CD14-positive monocyte (primary cell): ENCODE measurements around the gene MYCBP. TPM values are rescaled to one million over a fixed set of nuclear protein-coding genes. Genes with fewer than 3 reads are reported as not detected.

ENCODE experiments used
- DNase-seq, 3 donors: peaks; one replicate each; pipeline ENCODE4 v3.0.0-alpha.2; 2011 to 2022
- H2AFZ ChIP-seq: 2 replicates; pipeline ENCODE4 v1.6.0; 2012; ENCODE audit warnings: mild to moderate bottlenecking, low read depth, low read length, inconsistent platforms; ENCODE audit not compliant: insufficient read depth, poor library complexity, severe bottlenecking
- H3K27ac ChIP-seq, 2 donors: 1 replicate in 1 of 2; 2 replicates in 1 of 2; pipeline ENCODE4 v1.5.1; 2012 to 2013; ENCODE audit warnings: low read length in 2 of 2, control low read depth in 1 of 2, inconsistent platforms in 1 of 2, low read depth in 1 of 2, mild to moderate bottlenecking in 1 of 2
- H3K27me3 ChIP-seq, 2 donors: one replicate each; pipeline versions ENCODE4 v1.6.0 to v1.6.1; 2011 to 2013; ENCODE audit warnings: low read length in 2 of 2; ENCODE audit not compliant: control insufficient read depth in 2 of 2, insufficient read depth in 2 of 2
- H3K36me3 ChIP-seq, 2 donors: replicated peaks in 1 of 2; 1 replicate in 1 of 2; 2 replicates in 1 of 2; pipeline versions ENCODE4 v1.5.1 to v1.6.1; 2012 to 2013; ENCODE audit warnings: low read length in 2 of 2, control low read depth in 1 of 2, inconsistent platforms in 1 of 2, mild to moderate bottlenecking in 1 of 2; ENCODE audit not compliant: insufficient read depth in 2 of 2, control insufficient read depth in 1 of 2
- H3K4me1 ChIP-seq, 2 donors: 1 replicate in 1 of 2; 2 replicates in 1 of 2; pipeline versions ENCODE4 v1.5.1 to v1.6.1; 2012 to 2013; ENCODE audit warnings: low read length in 2 of 2, control low read depth in 1 of 2, inconsistent platforms in 1 of 2, mild to moderate bottlenecking in 1 of 2, moderate library complexity in 1 of 2; ENCODE audit not compliant: insufficient read depth in 2 of 2, control insufficient read depth in 1 of 2
- H3K4me2 ChIP-seq: replicated peaks from 2 replicates; pipeline ENCODE3; 2012; ENCODE audit warnings: low read length, moderate library complexity, mild to moderate bottlenecking; ENCODE audit not compliant: poor library complexity, severe bottlenecking; ENCODE audit errors: extremely low read depth
- H3K4me3 ChIP-seq, 3 experiments: fragments of 200-600 bp in 1 of 3; sonication (generic) in 1 of 3; replicated peaks in 1 of 3; 1 replicate in 2 of 3; 2 replicates in 1 of 3; pipeline ENCODE4 v1.5.1; 2011 to 2013; ENCODE audit warnings: low read length in 3 of 3, mild to moderate bottlenecking in 3 of 3, control low read depth in 2 of 3, low read depth in 2 of 3, inconsistent platforms in 1 of 3, moderate library complexity in 1 of 3
- H3K79me2 ChIP-seq: 2 replicates; pipeline ENCODE4 v1.6.0; 2012; ENCODE audit warnings: mild to moderate bottlenecking, control low read depth, inconsistent platforms, low read length, moderate library complexity; ENCODE audit not compliant: insufficient read depth
- H3K9ac ChIP-seq: 2 replicates; pipeline ENCODE4 v1.6.0; 2017; ENCODE audit warnings: low read length, mild to moderate bottlenecking; ENCODE audit not compliant: insufficient read depth, poor library complexity, severe bottlenecking
- H3K9me3 ChIP-seq, 2 donors: replicated peaks in 1 of 2; 1 replicate in 1 of 2; 2 replicates in 1 of 2; pipeline versions ENCODE4 v1.5.1 to v1.6.1; 2012 to 2013; ENCODE audit warnings: low read length in 2 of 2, control low read depth in 1 of 2; ENCODE audit not compliant: control insufficient read depth in 1 of 2, insufficient read depth in 1 of 2
- H4K20me1 ChIP-seq: 2 replicates; pipeline ENCODE4 v1.6.0; 2012; ENCODE audit warnings: mild to moderate bottlenecking, low read length, control low read depth, moderate library complexity; ENCODE audit not compliant: insufficient read depth
- H3K27ac Mint-ChIP-seq, 7 donors: one replicate each; pipeline ENCODE4 v1.8.0; 2020; ENCODE audit warnings: mild to moderate bottlenecking in 7 of 7, mixed read lengths in 7 of 7, moderate library complexity in 6 of 7, inconsistent platforms in 2 of 7
- H3K27me3 Mint-ChIP-seq, 3 donors: one replicate each; pipeline ENCODE4 v1.8.0; 2021 to 2022; ENCODE audit warnings: low read depth in 3 of 3, mild to moderate bottlenecking in 3 of 3, mixed read lengths in 3 of 3, moderate library complexity in 3 of 3, inconsistent platforms in 1 of 3
- H3K36me3 Mint-ChIP-seq, 2 donors: one replicate each; pipeline ENCODE4 v1.8.0; 2020; ENCODE audit warnings: mixed read lengths in 2 of 2, inconsistent platforms in 1 of 2, mild to moderate bottlenecking in 1 of 2
- H3K4me1 Mint-ChIP-seq: one replicate; pipeline ENCODE4 v1.8.0; 2020; ENCODE audit warnings: mild to moderate bottlenecking, mixed read lengths
- H3K4me3 Mint-ChIP-seq, 2 donors: one replicate each; pipeline ENCODE4 v1.8.0; 2020; ENCODE audit warnings: mild to moderate bottlenecking in 2 of 2, mixed read lengths in 2 of 2, moderate library complexity in 1 of 2
- H3K9me3 Mint-ChIP-seq, 7 donors: one replicate each; pipeline ENCODE4 v1.8.0; 2020 to 2022; ENCODE audit warnings: mixed read lengths in 7 of 7, mild to moderate bottlenecking in 6 of 7, moderate library complexity in 6 of 7, inconsistent platforms in 2 of 7
- CTCF ChIP-seq: fragments of 200-600 bp; IDR thresholded peaks from one replicate; pipeline ENCODE4 v1.8.0; 2022; ENCODE audit warnings: antibody characterized with exemption, mild to moderate bottlenecking
- WGBS: methylation state at CpG from one replicate; pipeline ENCODE4 v1.1.5; 2013; ENCODE audit warnings: missing lambda C conversion rate; ENCODE audit not compliant: insufficient coverage; 5-methylcytosine and 5-hydroxymethylcytosine counted together
- intact Hi-C, 2 donors: fragments of 100-400 bp; cut with micrococcal nuclease; formaldehyde crosslinking; loops; one replicate each; pipeline versions ENCODE4 v1.15.0 to v1.15.1; 2023
- polyA plus RNA-seq, 3 donors: library from polyadenylated mRNA; depleted of rRNA in 1 of 3; unstranded in 2 of 3; stranded (reverse) in 1 of 3; fragments of 300-500 nt in 2 of 3; fragments of >200 nt in 1 of 3; fragmentation: Illumina TruSeq in 2 of 3; gene quantifications; 1 replicate in 2 of 3; 2 replicates in 1 of 3; pipeline ENCODE4 v1.2.3, GENCODE V29; 2012 to 2021

MYCBP gene
- polyA plus RNA-seq, 3 donors, result 9.3 to 92.3 (median 77.2) TPM

GRCh38 chr1:38872401-38873026, 634 bp downstream of the MYCBP start:
- DNase-seq, result peak in 2 of 3 donors; percentile 7 to 28
- peak overlapping the region; percentile 77 for H3K9ac ChIP-seq

GRCh38 chr1:38870996-38871395, 2.2 kb downstream of the MYCBP start:
- Histone ChIP-seq H3K9ac (no peak overlapping the region), H3K36me3 (peaks cover 0 to 13% of the 10 kb centered on the region in 2 donors), H3K4me3 (no peak overlapping the region), H2AFZ (no peak overlapping the region), H3K4me2 (no peak overlapping the region), H3K4me1 (peaks cover 27 to 36% of the 10 kb centered on the region in 2 donors), H3K27ac (no peak overlapping the region), H4K20me1 (peaks cover 30% of the 10 kb centered on the region), H3K79me2 (peaks cover 75% of the 10 kb centered on the region), H3K27me3 (no peaks in the 10 kb centered on the region), H3K9me3 (no peaks in the 10 kb centered on the region)
- H3K9me3 Mint-ChIP-seq, result no peaks in the 10 kb centered on the region
- peaks cover 0 to 2% (median 0%) of the 10 kb centered on the region in 3 donors for H3K27me3 Mint-ChIP-seq
- H3K27ac Mint-ChIP-seq, result peak overlapping the region in 5 of 7 donors; percentile 2 to 66 (median 35)
- H3K36me3 Mint-ChIP-seq, result peaks cover 14 to 27% of the 10 kb centered on the region in 2 donors
- peaks cover 30% of the 10 kb centered on the region for H3K4me1 Mint-ChIP-seq
- WGBS, result 98% methylated on average over 6 of the region's 8 CpGs
- no peak for DNase-seq
- intact Hi-C loops, result no loop called here
- H3K4me3 Mint-ChIP-seq, result no peak overlapping the region
- no peak for TF ChIP-seq CTCF

More at GRCh38 chr1:38872401-38873026, 634 bp downstream of the MYCBP start:
- WGBS, result 0% methylated on average over 22 of the region's 25 CpGs
- Histone ChIP-seq H3K4me3 (peak overlapping the region; percentile 74 to 91 (median 82)), H4K20me1 (peaks cover 25% of the 10 kb centered on the region), H3K4me2 (peak overlapping the region; percentile 91), H3K4me1 (peaks cover 27 to 36% of the 10 kb centered on the region in 2 donors), H2AFZ (peak overlapping the region; percentile 98), H3K27ac (peak overlapping the region in 1 of 2 donors; percentile 71), H3K27me3 (no peaks in the 10 kb centered on the region), H3K9me3 (no peaks in the 10 kb centered on the region), H3K36me3 (no peaks in the 10 kb centered on the region), H3K79me2 (peaks cover 62% of the 10 kb centered on the region)
- Mint-ChIP-seq H3K27me3 (peaks cover 0 to 2% (median 2%) of the 10 kb centered on the region in 3 donors), H3K4me1 (peaks cover 29% of the 10 kb centered on the region), H3K4me3 (peak overlapping the region; percentile 91 to 92), H3K27ac (peak overlapping the region; percentile 50 to 85 (median 76)), H3K36me3 (peaks cover 8 to 15% of the 10 kb centered on the region in 2 donors), H3K9me3 (no peaks in the 10 kb centered on the region)
- intact Hi-C loops, result loop anchor here in 1 of 2 donors (1.0 kb wide), 1 partner anchor 12 kb away; no protein-coding TSS in a partner anchor
- TF ChIP-seq CTCF, result no peak
